Measurements from ENCODE around the gene ZBP1.

The ZBP1 gene

DNA sequence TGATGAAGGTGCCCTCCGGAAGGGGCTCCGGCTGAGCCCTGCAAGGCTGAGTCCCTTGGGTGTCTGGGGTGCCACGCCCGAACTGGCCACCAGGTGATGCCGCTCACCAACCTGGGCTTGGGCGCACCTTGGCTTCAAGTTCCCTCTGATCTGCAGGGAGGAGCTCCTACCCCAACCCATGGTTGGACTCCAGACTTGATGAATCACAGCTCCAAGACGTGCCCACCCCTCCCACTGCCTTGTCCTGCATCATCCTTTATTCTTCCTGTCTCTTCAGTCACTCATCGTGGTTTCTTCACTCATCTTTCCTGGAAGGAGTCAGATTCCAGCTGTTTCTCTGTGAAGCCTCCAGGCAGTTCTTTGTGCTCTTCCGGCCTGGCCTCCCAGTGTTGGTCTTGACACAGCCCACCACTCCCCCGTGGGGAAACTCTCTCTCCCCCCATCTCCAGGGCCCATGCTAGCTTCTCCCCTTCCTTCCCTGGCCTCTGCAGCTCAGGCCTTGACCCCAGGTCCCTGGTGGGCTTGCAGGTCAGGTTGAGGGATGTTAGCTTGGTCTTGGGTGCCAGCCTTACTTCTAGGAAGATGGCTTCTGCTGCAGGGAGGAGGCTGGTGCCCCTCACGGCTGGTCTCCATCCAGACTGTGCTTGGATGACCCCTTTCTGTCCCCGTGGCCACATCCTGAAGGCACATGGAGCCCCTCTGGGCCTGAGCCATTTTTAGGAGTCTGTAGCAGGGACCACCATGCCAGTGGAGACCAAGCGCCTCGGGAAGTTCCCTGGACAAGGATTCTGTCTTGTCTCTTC lies 2.6 kb upstream of the ZBP1 start:
- Histone ChIP-seq H3K36me3 (ENCODE audit: control insufficient read depth, insufficient read depth, low read length) (no peaks in the 10 kb centered on the region), H3K27me3 (ENCODE audit: insufficient read depth, low read length, poor library complexity) (no peaks in the 10 kb centered on the region), H3K27ac (ENCODE audit: low read depth, low read length) (no peak overlapping the region), H4K8ac (ENCODE audit: low read depth, low read length) (no peak overlapping the region), H3K4me2 (ENCODE audit: low read length) (no peak overlapping the region), H2BK15ac (replicated peaks; ENCODE audit: low read depth) (no peak overlapping the region), H3K23ac (ENCODE audit: low read length) (no peak overlapping the region), H3K56ac (ENCODE audit: low read length) (no peak overlapping the region), H3K79me1 (ENCODE audit: low read length) (no peaks in the 10 kb centered on the region), H2BK120ac (ENCODE audit: low read depth, low read length) (no peak overlapping the region), H3K4me1 (ENCODE audit: control insufficient read depth, low read depth, low read length) (no peaks in the 10 kb centered on the region), H2AK5ac (ENCODE audit: low read length) (no peak overlapping the region), H4K5ac (ENCODE audit: low read length) (no peak overlapping the region), H2BK5ac (ENCODE audit: low read length) (no peak overlapping the region), H3K4me3 (ENCODE audit: low read length) (no peak overlapping the region), H3K9ac (ENCODE audit: low read length) (no peak overlapping the region), H3K79me2 (ENCODE audit: control insufficient read depth, insufficient read depth, low read length) (no peaks in the 10 kb centered on the region), H3K18ac (ENCODE audit: low read length) (no peak overlapping the region), H3K4ac (ENCODE audit: low read depth, low read length) (no peak overlapping the region)
- whole genome bisulfite sequencing (ENCODE audit: extremely low coverage, insufficient coverage, low lambda C conversion rate): no CpG with 5 or more reads among the region's 14 CpGs
- DNase-seq: peak; percentile 85

DNA sequence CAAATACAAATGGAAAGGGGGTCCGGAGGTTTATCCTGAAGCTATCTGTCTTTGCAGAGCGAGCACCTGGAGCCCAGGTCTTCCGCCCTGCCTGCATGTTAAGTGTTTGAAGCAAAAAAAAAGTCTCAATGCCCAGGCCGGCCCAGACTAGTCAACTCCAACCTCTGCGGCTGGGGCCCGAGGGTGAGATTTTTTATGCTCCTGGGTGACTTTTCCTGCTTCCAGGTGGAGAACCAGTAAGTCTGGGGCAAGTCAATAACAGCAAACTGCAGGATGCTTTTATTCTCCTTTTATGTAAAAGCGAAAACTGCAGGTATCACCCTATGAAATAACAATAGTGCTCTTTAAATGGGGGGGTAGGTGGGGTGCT lies 2.0 kb upstream of the ZBP1 start:
- Histone ChIP-seq H2BK5ac (ENCODE audit: low read length) (no peak overlapping the region), H3K4me1 (ENCODE audit: control insufficient read depth, low read depth, low read length) (no peaks in the 10 kb centered on the region), H2BK15ac (replicated peaks; ENCODE audit: low read depth) (no peak overlapping the region), H4K5ac (ENCODE audit: low read length) (no peak overlapping the region), H2AK5ac (ENCODE audit: low read length) (no peak overlapping the region), H3K36me3 (ENCODE audit: control insufficient read depth, insufficient read depth, low read length) (no peaks in the 10 kb centered on the region), H3K4ac (ENCODE audit: low read depth, low read length) (no peak overlapping the region), H3K79me2 (ENCODE audit: control insufficient read depth, insufficient read depth, low read length) (no peaks in the 10 kb centered on the region), H3K4me3 (ENCODE audit: low read length) (no peak overlapping the region), H2BK120ac (ENCODE audit: low read depth, low read length) (no peak overlapping the region), H3K4me2 (ENCODE audit: low read length) (no peak overlapping the region), H3K27me3 (ENCODE audit: insufficient read depth, low read length, poor library complexity) (no peaks in the 10 kb centered on the region), H3K79me1 (ENCODE audit: low read length) (no peaks in the 10 kb centered on the region), H4K8ac (ENCODE audit: low read depth, low read length) (no peak overlapping the region), H3K9ac (ENCODE audit: low read length) (no peak overlapping the region), H3K56ac (ENCODE audit: low read length) (no peak overlapping the region), H3K27ac (ENCODE audit: low read depth, low read length) (no peak overlapping the region), H3K18ac (ENCODE audit: low read length) (no peak overlapping the region), H3K23ac (ENCODE audit: low read length) (no peak overlapping the region)
- no peak for DNase-seq
- no CpG with 5 or more reads among the region's 7 CpGs for WGBS (ENCODE audit: extremely low coverage, insufficient coverage, low lambda C conversion rate)

DNA sequence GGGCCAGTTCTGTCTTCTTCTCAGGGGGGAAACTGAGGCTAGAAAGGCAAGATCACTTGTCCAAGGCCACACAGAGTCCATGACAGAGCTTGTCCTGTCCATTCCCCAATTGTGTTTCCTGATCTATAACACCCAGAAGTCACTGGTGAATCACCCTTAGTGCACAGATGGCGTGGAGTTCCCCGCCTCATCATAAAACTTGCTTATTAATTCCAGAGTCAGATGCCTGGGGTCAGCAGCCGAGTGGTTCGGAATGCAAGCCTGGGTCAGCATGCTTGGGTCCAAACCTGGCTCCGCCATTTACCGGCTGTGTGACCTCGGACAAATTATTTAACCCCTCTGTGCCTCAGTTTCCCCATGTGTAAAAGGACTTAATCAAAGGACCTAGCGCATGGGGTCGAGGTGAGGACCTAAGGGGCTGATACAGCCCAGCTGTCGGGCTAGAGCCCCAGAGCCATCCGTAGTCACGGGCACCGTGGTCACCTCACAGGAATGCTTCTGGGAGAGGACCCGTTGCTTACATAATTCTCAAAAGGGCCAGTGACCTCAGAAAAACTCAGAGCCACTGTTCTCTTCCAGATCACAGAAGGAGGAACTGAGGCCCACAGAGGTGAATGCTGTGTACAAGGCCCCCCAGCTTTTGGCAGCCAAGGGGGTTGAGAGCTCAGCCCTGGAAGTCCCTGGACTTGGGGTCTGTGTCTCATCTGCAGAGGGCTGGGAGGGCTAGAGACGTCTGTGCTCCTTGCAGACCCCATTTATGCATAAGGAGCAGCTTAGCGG lies 1.4 kb upstream of the ZBP1 start:
- H2BK120ac ChIP-seq (ENCODE audit: low read depth, low read length): no peak overlapping the region
- no peak overlapping the region for H2BK15ac ChIP-seq (replicated peaks; ENCODE audit: low read depth)
- no peak overlapping the region for H4K8ac ChIP-seq (ENCODE audit: low read depth, low read length)
- H3K79me1 ChIP-seq (ENCODE audit: low read length): no peaks in the 10 kb centered on the region
- H3K56ac ChIP-seq (ENCODE audit: low read length): no peak overlapping the region
- no peak overlapping the region for H3K9ac ChIP-seq (ENCODE audit: low read length)
- H3K18ac ChIP-seq (ENCODE audit: low read length): no peak overlapping the region
- no peak overlapping the region for H3K4ac ChIP-seq (ENCODE audit: low read depth, low read length)
- H3K4me2 ChIP-seq (ENCODE audit: low read length): no peak overlapping the region
- no peaks in the 10 kb centered on the region for H3K4me1 ChIP-seq (ENCODE audit: control insufficient read depth, low read depth, low read length)
- no peak for DNase-seq
- H3K36me3 ChIP-seq (ENCODE audit: control insufficient read depth, insufficient read depth, low read length): no peaks in the 10 kb centered on the region
- no peak overlapping the region for H3K23ac ChIP-seq (ENCODE audit: low read length)
- no peak overlapping the region for H3K27ac ChIP-seq (ENCODE audit: low read depth, low read length)
- no CpG with 5 or more reads among the region's 16 CpGs for WGBS (ENCODE audit: extremely low coverage, insufficient coverage, low lambda C conversion rate)
- H3K4me3 ChIP-seq (ENCODE audit: low read length): no peak overlapping the region
- H3K27me3 ChIP-seq (ENCODE audit: insufficient read depth, low read length, poor library complexity): no peaks in the 10 kb centered on the region
- H4K5ac ChIP-seq (ENCODE audit: low read length): no peak overlapping the region
- no peak overlapping the region for H2BK5ac ChIP-seq (ENCODE audit: low read length)
- H3K79me2 ChIP-seq (ENCODE audit: control insufficient read depth, insufficient read depth, low read length): no peaks in the 10 kb centered on the region
- no peak overlapping the region for H2AK5ac ChIP-seq (ENCODE audit: low read length)

DNA sequence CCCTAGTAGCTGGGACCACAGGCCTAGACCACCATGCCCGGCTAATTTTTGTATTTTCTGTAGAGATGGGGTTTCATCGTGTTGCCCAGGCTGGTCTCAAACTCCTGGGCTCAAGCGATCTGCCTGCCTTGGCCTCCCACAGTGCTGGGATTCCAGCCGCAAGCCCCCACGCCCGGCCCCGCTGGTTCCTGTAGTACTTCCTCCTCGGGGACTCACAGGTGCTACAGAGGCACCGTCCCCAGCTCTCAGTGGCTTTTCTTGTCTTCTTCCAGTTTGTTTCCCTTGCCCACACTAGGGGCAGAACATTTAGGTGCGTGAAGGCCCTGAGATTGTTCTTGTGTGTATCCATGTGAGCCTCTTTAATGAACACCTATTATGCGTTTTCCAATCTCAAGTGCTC lies 773 bp upstream of the ZBP1 start:
- no peaks in the 10 kb centered on the region for H3K36me3 ChIP-seq (ENCODE audit: control insufficient read depth, insufficient read depth, low read length)
- no peaks in the 10 kb centered on the region for H3K79me2 ChIP-seq (ENCODE audit: control insufficient read depth, insufficient read depth, low read length)
- no peak overlapping the region for H2BK15ac ChIP-seq (replicated peaks; ENCODE audit: low read depth)
- no peak overlapping the region for H3K18ac ChIP-seq (ENCODE audit: low read length)
- H3K4me1 ChIP-seq (ENCODE audit: control insufficient read depth, low read depth, low read length): no peaks in the 10 kb centered on the region
- no peaks in the 10 kb centered on the region for H3K27me3 ChIP-seq (ENCODE audit: insufficient read depth, low read length, poor library complexity)
- no peak overlapping the region for H3K9ac ChIP-seq (ENCODE audit: low read length)
- no peak overlapping the region for H3K4me3 ChIP-seq (ENCODE audit: low read length)
- DNase-seq: no peak
- H4K5ac ChIP-seq (ENCODE audit: low read length): no peak overlapping the region
- no peak overlapping the region for H2BK120ac ChIP-seq (ENCODE audit: low read depth, low read length)
- no CpG with 5 or more reads among the region's 11 CpGs for WGBS (ENCODE audit: extremely low coverage, insufficient coverage, low lambda C conversion rate)
- no peak overlapping the region for H3K23ac ChIP-seq (ENCODE audit: low read length)
- H3K27ac ChIP-seq (ENCODE audit: low read depth, low read length): no peak overlapping the region
- no peaks in the 10 kb centered on the region for H3K79me1 ChIP-seq (ENCODE audit: low read length)
- H2BK5ac ChIP-seq (ENCODE audit: low read length): no peak overlapping the region
- H2AK5ac ChIP-seq (ENCODE audit: low read length): no peak overlapping the region
- H3K56ac ChIP-seq (ENCODE audit: low read length): no peak overlapping the region
- no peak overlapping the region for H4K8ac ChIP-seq (ENCODE audit: low read depth, low read length)
- no peak overlapping the region for H3K4me2 ChIP-seq (ENCODE audit: low read length)
- H3K4ac ChIP-seq (ENCODE audit: low read depth, low read length): no peak overlapping the region

DNA sequence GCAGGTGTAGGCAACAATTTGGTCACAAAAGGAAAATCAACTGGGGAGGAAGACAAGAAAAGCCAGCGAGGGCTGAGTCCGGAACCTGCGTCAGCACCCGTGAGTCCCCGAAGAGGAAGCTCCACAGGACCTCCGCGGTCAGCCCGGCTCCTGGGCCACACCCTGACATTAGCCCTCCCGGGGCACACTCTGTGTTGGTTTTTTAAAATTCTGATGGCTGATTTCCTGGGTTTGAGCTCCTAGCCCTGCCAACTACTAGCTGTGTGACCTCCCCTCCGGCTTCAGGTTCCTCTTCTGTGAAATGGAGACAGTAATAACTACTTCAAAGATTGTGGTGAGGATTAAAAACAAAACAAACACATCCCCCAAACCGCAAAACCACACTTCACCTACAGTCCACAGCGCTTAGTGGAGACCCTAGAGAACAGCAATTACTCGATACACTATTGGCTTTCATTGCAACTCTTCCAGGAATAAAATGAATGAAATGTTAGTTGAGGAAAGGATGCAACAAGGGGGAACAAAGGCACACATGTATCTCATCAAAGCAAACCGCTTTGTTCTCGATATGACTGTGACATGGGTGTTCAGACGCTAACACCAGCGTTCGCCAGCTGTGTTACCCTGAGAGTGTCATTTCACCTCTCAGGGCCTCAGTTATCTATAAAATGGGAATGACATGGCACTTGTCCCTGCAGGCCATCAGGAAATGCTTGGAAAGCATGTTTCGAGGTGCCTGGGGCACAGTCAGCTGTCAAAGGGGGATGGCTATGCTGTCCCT lies 985 bp downstream of the ZBP1 start:
- no peak overlapping the region for H3K23ac ChIP-seq (ENCODE audit: low read length)
- H3K9ac ChIP-seq (ENCODE audit: low read length): no peak overlapping the region
- no peaks in the 10 kb centered on the region for H3K79me1 ChIP-seq (ENCODE audit: low read length)
- H3K4me3 ChIP-seq (ENCODE audit: low read length): no peak overlapping the region
- no peak overlapping the region for H2BK5ac ChIP-seq (ENCODE audit: low read length)
- no peak for DNase-seq
- no peak overlapping the region for H3K4me2 ChIP-seq (ENCODE audit: low read length)
- no peak overlapping the region for H3K4ac ChIP-seq (ENCODE audit: low read depth, low read length)
- H3K79me2 ChIP-seq (ENCODE audit: control insufficient read depth, insufficient read depth, low read length): no peaks in the 10 kb centered on the region
- no peak overlapping the region for H2AK5ac ChIP-seq (ENCODE audit: low read length)
- no CpG with 5 or more reads among the region's 19 CpGs for WGBS (ENCODE audit: extremely low coverage, insufficient coverage, low lambda C conversion rate)
- H3K27ac ChIP-seq (ENCODE audit: low read depth, low read length): no peak overlapping the region
- no peaks in the 10 kb centered on the region for H3K36me3 ChIP-seq (ENCODE audit: control insufficient read depth, insufficient read depth, low read length)
- H3K4me1 ChIP-seq (ENCODE audit: control insufficient read depth, low read depth, low read length): no peaks in the 10 kb centered on the region
- H3K27me3 ChIP-seq (ENCODE audit: insufficient read depth, low read length, poor library complexity): no peaks in the 10 kb centered on the region
- no peak overlapping the region for H4K8ac ChIP-seq (ENCODE audit: low read depth, low read length)
- no peak overlapping the region for H3K18ac ChIP-seq (ENCODE audit: low read length)
- no peak overlapping the region for H4K5ac ChIP-seq (ENCODE audit: low read length)
- H3K56ac ChIP-seq (ENCODE audit: low read length): no peak overlapping the region
- H2BK15ac ChIP-seq (replicated peaks; ENCODE audit: low read depth): no peak overlapping the region
- no peak overlapping the region for H2BK120ac ChIP-seq (ENCODE audit: low read depth, low read length)
